OCI-LY7 (cell line): ENCODE results near the gene AFF3.

Experiments used
- EZH2phosphoT487 ChIP-seq: fragments of 200-600 bp; sonication (generic); IDR thresholded peaks from 2 replicates; pipeline ENCODE4 v1.6.1; 2018; ENCODE audit warnings: low read depth, borderline replicate concordance, mild to moderate bottlenecking, mixed run types, antibody characterized with exemption, low read length, moderate library complexity, mixed read lengths
- TF ChIP-seq, protein P1 (sequence below): fragments of 200-600 bp; sonication (generic); conservative IDR thresholded peaks from 2 replicates; pipeline ENCODE4 v1.5.1; 2014; ENCODE audit warnings: mild to moderate bottlenecking, antibody characterized with exemption, low read length, moderate library complexity, mixed read lengths

GRCh38 chr2:100013892-100014677, 128.3 kb downstream of the AFF3 start:
- TF ChIP-seq, protein P1, sequence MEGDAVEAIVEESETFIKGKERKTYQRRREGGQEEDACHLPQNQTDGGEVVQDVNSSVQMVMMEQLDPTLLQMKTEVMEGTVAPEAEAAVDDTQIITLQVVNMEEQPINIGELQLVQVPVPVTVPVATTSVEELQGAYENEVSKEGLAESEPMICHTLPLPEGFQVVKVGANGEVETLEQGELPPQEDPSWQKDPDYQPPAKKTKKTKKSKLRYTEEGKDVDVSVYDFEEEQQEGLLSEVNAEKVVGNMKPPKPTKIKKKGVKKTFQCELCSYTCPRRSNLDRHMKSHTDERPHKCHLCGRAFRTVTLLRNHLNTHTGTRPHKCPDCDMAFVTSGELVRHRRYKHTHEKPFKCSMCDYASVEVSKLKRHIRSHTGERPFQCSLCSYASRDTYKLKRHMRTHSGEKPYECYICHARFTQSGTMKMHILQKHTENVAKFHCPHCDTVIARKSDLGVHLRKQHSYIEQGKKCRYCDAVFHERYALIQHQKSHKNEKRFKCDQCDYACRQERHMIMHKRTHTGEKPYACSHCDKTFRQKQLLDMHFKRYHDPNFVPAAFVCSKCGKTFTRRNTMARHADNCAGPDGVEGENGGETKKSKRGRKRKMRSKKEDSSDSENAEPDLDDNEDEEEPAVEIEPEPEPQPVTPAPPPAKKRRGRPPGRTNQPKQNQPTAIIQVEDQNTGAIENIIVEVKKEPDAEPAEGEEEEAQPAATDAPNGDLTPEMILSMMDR: no peak
- TF ChIP-seq EZH2phosphoT487: no peak
